NCI-H1417 (cell line): Measurements from ENCODE around the gene TXNL4B.

Experiments
- DNase-seq, 3 experiments: peaks; one replicate each; lab custom pipeline; 2025; lab: John Stamatoyannopoulos, UW

Gene TXNL4B

GRCh38 chr16:72093448-72094265 lies at the start of gene TXNL4B, which contains the start of gene DHX38:
TXNL4B (minus strand) TSS chr16:72093620; CDS start chr16:72090749, 2,871 bp downstream.
DHX38 (plus strand) TSS chr16:72093847; CDS start chr16:72096158, 2,311 bp downstream.
- peak; percentile 95 to 99 (median 96) for DNase-seq

DNA sequence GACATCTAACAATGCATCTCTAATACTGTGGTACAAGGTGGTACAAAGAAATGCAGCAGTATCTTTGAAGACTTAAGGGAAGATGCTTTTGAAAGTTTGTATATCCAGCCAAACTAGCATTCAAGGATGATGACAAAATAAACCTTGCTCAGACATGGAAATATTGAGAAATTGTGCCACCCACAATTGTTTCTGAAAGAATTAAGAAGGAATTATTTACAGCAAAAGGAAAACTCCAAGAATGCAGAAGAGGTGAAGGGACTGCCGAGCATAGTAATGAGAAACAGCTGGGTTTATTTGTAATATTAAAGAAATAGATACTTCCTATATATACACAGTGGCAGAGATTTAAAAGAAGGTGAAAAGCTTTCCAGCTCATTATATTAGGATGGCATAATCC lies 49.1 kb upstream of the TXNL4B start:
- no peak for DNase-seq

- no peak for DNase-seq
Observed at GRCh38 chr16:72139908-72140307, 46.5 kb upstream of the TXNL4B start.

DNA sequence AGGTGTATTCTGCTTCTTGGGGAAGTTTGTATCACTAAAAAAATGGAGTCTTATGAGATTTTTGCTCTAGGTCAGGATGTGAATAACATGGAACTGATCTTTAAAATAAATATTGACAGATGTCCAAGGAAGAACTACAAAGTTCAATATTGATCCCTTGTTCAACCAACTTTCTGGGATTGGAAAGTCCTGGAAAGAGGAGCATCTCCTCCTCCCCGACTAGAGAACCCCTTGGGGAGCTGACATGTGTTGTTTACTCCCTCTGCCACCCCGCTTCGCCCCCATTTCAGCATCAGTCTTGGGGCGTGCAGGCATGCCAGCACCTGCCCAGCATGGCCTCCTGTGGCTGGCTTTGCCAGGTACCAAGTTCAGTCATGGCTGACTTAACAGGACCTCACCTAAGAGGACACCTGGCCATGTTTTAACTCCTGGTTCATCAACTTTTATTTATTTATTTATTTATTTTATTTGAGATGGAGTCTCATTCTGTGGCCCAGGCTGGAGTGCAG lies 44.7 kb upstream of the TXNL4B start:
- no peak for DNase-seq

DNA sequence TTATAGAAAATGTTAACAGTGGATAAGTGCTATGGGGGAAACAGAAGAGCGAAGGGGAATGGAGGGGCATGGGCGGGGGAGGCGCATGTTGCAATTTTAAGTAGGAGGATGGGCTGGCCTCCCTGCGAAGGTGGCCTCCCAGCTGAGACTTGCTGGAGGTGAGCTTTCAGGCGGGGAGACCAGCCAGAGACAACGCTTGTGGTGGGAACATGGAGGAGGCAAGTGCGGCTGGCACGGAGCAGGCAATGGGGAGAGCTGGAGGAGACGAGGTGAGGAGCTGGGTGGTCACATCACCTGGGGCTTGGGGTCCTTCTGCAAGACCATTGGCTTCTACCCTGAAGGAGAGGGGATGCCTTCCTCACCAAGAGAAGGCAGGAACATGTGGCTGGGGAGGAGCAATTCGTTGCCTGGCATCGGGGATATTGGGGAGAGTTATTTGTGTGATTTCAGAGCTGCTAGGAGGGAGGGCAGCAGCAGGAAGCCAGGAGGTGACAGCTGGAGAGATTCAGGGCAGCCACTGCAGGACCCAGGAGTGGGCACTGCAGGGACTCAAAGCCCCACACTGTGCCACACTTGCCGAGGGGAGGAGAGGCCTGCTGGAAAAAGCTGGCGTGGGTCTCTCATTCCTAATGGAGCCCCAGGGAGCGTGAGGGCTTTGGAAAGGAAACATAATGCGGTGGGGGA lies 44.1 kb upstream of the TXNL4B start:
- no peak for DNase-seq

DNA sequence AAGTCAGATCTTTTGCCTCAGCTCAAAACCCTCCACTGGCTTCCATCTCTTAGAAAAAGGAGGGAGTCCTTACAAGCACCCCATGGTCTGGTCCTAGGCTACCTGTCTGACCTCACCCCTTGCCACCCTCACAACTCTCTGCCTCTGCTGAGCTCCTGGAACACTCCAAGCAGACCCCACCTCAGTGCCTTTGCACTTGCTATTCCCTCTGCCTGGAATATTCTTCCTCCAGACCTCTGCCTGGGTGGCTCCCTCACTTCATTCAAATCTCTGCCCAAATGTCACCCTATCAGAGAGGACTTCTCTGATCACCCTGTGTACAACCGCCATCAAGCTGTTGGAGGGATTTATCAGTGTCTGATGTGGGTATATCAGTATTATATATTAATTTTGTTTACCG lies 41.1 kb upstream of the TXNL4B start:
- no peak for DNase-seq

GRCh38 chr16:72132726-72133125 lies 39.3 kb upstream of the TXNL4B start:
- DNase-seq, result no peak

GRCh38 chr16:72131036-72131435 lies 37.6 kb upstream of the TXNL4B start:
- DNase-seq, result no peak

GRCh38 chr16:72129976-72130656 lies 36.7 kb upstream of the TXNL4B start:
- DNase-seq, result no peak

GRCh38 chr16:72128701-72129100 lies 35.3 kb upstream of the TXNL4B start:
- no peak for DNase-seq

GRCh38 chr16:72126429-72126765 lies 33.0 kb upstream of the TXNL4B start:
- peak in 1 of 3 experiments; percentile 4 for DNase-seq

GRCh38 chr16:72125635-72126428 lies 32.4 kb upstream of the TXNL4B start:
- no peak for DNase-seq

- DNase-seq, result peak; percentile 28 to 87 (median 68)
Observed at GRCh38 chr16:72124761-72125634, 31.6 kb upstream of the TXNL4B start.

DNA sequence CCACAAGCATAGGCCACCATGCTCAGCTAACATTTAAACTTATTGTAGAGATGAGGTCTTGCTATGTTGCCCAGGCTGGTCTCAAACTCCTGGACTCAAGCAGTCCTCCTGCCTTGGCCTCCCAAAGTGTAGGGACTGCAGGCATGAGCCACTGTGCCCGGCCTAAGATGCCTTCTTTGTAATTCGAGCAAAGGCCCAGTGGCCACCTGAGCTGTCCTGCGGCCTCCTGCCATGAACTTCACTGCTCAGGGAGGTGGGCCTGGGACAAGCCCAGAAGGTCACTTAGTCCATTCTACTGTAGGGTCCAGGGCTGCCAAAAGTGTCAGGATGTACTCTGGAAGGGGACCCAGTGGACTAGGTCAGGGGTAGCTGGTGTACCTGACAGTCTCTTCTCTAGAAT lies 30.7 kb upstream of the TXNL4B start:
- no peak for DNase-seq

DNA sequence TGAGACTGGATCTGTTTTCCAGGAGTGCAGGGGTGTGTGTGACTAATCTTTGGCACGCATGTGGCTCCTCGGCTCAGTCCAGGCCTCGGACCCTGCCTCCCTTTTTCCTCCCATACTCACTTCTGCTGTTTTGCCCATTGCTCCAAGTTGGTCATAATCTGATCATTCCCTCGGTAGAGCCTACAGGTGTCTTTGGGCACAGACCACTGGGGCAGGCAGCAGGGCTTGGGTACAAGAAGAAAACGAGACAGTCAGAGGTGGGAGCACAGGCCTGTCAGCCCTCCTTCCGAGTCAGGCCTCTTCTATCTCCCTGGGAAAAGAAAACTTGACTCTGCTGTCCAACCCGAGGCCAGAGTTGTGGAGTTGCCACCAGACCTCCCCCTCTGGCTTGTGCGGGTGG lies 30.0 kb upstream of the TXNL4B start:
- no peak for DNase-seq

DNA sequence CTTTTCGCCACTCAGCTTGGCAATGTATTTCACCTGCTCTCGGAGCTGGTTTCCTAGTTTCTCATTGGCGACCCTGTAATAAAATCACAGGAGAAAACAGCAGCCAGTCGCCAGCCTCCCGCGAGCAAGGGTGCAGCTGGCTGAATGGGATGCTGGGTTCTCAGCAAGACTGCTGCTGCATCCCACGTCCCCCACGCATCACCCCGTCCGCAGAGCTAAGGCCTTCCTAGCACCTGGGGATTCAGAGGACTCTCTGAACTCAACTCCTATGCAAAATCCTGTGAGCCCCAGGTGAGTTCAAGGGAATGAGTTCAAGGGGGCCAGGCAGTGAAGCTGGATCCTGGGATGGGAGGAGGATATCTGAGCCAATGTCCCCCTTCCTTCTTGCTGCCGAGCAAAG lies 29.5 kb upstream of the TXNL4B start:
- DNase-seq, result no peak

GRCh38 chr16:72122308-72122707 lies 28.9 kb upstream of the TXNL4B start:
- no peak for DNase-seq

GRCh38 chr16:72120026-72120425 lies 26.6 kb upstream of the TXNL4B start:
- DNase-seq, result no peak

DNA sequence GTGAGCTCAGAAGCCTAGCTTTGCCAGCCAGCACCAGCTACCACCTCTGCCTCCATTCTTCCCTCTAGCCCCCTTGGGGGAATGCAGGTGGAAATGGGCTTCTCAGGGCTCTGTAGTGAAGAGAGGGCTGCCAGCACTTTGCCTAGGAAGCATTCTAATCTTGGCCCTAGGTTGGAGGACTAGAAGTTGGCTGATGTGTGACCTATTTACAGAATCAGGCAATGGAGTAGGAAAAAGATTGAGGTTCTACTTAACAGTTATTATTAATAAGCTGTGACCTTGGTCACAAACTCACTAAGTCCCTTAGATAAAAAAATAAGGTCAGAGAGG lies 20.2 kb upstream of the TXNL4B start:
- no peak for DNase-seq

GRCh38 chr16:72112906-72113615 lies 19.6 kb upstream of the TXNL4B start:
- no peak for DNase-seq
